Retinal pigment epithelial cell (primary cell): Measurements from ENCODE around the gene SRD5A1.

Experiments used
- DNase-seq: peaks from one replicate; pipeline ENCODE4 v3.0.0-alpha.2; 2010; ENCODE audit warnings: low read depth
- H3K4me3 ChIP-seq: 2 replicates; pipeline ENCODE4 v1.5.1; 2011; ENCODE audit warnings: mild to moderate bottlenecking, low read length, control low read depth, moderate library complexity
- CTCF ChIP-seq: conservative IDR thresholded peaks from 2 replicates; pipeline ENCODE4 v1.5.1; 2011; ENCODE audit warnings: low read depth, low read length, control low read depth, inconsistent platforms

The SRD5A1 gene

GRCh38 chr5:6723122-6723815 is 90.0 kb downstream of the SRD5A1 start:
- no peak for TF ChIP-seq CTCF
- no peak for DNase-seq
- no peak overlapping the region for H3K4me3 ChIP-seq

- no peak for TF ChIP-seq CTCF
- no peak for DNase-seq
- no peak overlapping the region for H3K4me3 ChIP-seq
These were observed 90.6 kb downstream of the SRD5A1 start for GRCh38 chr5:6723816-6724300.
